Astrocyte of the hippocampus (primary cell): ENCODE results near the gene TP63.
"Not testable (repeated sequence)": the region's sequence is repeated elsewhere in the genome, so short reads cannot be mapped to it uniquely, and the experiment has no call there.

Experiments
- DNase-seq: peaks from one replicate; pipeline ENCODE4 v3.0.0; 2011; ENCODE audit warnings: low read depth, low spot score

TP63 gene

GRCh38 chr3:189631373-189631408 is at the start of gene TP63:
Gene TP63, plus strand, starts transcription at chr3:189631389. Its CDS starts 127 bp downstream, at chr3:189631516.
- no peak for DNase-seq

GRCh38 chr3:189582179-189582578 is 49.0 kb upstream of the TP63 start:
- DNase-seq: no peak

GRCh38 chr3:189584645-189585044 is 46.5 kb upstream of the TP63 start:
- DNase-seq: no peak

GRCh38 chr3:189586941-189587663 is 44.1 kb upstream of the TP63 start:
- DNase-seq: no peak

GRCh38 chr3:189587664-189588040 is 43.5 kb upstream of the TP63 start:
- DNase-seq: no peak

GRCh38 chr3:189588070-189588469 is 43.1 kb upstream of the TP63 start:
- peak; percentile 18 for DNase-seq

GRCh38 chr3:189588475-189589178 is 42.6 kb upstream of the TP63 start:
- no peak for DNase-seq

- no peak for DNase-seq
These were observed 42.0 kb upstream of the TP63 start for GRCh38 chr3:189589179-189589569.

- DNase-seq: no peak
These were observed 41.0 kb upstream of the TP63 start for GRCh38 chr3:189590223-189590622.

GRCh38 chr3:189593581-189593980 is 37.6 kb upstream of the TP63 start:
- DNase-seq: no peak

- not testable (repeated sequence) for DNase-seq
These were observed 34.9 kb upstream of the TP63 start for GRCh38 chr3:189596078-189596979.

GRCh38 chr3:189597918-189598317 is 33.3 kb upstream of the TP63 start:
- DNase-seq: no peak

GRCh38 chr3:189598530-189599225 is 32.5 kb upstream of the TP63 start:
- no peak for DNase-seq

GRCh38 chr3:189602471-189602870 is 28.7 kb upstream of the TP63 start:
- no peak for DNase-seq

GRCh38 chr3:189605717-189606116 is 25.5 kb upstream of the TP63 start:
- DNase-seq: no peak

GRCh38 chr3:189606774-189607173 is 24.4 kb upstream of the TP63 start:
- no peak for DNase-seq

- not testable (repeated sequence) for DNase-seq
These were observed 18.5 kb upstream of the TP63 start for GRCh38 chr3:189612641-189613040.

GRCh38 chr3:189613122-189613521 is 18.1 kb upstream of the TP63 start:
- DNase-seq: no peak

- DNase-seq: peak; percentile 3
These were observed 9.1 kb upstream of the TP63 start for GRCh38 chr3:189621948-189622603.

- no peak for DNase-seq
These were observed 8.6 kb upstream of the TP63 start for GRCh38 chr3:189622629-189623028.

- no peak for DNase-seq
These were observed 7.1 kb upstream of the TP63 start for GRCh38 chr3:189624130-189624529.

GRCh38 chr3:189625071-189625470 is 6.1 kb upstream of the TP63 start:
- DNase-seq: no peak
